Measurements from ENCODE around the gene ARMC9.
"Not testable (repeated sequence)": the region's sequence is repeated elsewhere in the genome, so short reads cannot be mapped to it uniquely, and the experiment has no call there.

The ARMC9 gene

GRCh38 chr2:231241755-231242507, 43.5 kb downstream of the ARMC9 start:
- no peak for DNase-seq (ENCODE audit: low spot score)

GRCh38 chr2:231243866-231244265, 45.4 kb downstream of the ARMC9 start:
- no peak for DNase-seq (ENCODE audit: low spot score)

DNA sequence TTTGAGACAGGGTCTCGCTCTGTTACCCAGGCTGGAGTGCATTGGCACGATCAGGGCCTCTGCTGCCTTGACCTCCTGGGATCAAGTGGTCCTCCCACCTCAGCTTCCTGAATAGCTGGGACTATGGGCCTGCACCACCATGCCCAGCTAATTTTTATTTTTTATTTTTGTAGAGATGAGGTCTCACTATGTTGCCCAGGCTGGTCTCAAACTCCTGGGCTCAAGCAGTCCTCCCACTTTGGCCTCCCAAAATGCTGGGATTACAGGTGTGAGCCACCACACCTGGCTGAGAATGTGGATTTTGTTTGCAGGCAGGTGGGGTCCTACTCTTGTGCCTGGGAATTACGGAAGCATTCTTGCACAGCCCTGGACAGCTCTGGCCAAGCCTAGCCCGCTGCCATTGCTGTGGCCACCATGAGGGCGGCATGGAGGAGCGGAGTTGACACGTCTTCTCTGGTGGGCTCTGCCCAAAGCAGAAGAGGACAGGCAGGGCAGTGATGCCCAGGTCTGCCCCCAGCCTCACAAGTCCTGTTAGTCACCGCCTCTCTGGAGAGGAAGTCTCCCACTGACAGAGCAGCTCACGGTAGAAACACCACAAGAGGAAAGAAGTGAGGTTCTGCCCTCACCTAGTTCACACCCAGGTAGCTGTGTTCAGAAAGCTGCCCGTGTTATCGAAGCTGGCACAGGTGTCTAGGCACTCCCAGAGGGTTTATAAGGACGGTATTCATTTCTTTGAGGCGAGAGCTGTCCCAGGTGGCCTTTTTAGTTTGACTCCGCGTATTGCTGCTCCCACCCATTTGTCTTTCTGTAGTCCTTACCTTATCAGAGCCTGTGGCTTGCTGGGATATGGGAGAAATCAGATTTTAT, 46.2 kb downstream of the ARMC9 start:
- DNase-seq (ENCODE audit: low spot score): no peak

- no peak for DNase-seq (ENCODE audit: low spot score)
Measured at GRCh38 chr2:231245249-231246094, 47.0 kb downstream of the ARMC9 start.

- no peak for DNase-seq (ENCODE audit: low spot score)
Measured at GRCh38 chr2:231246171-231246842, 47.9 kb downstream of the ARMC9 start.

DNA sequence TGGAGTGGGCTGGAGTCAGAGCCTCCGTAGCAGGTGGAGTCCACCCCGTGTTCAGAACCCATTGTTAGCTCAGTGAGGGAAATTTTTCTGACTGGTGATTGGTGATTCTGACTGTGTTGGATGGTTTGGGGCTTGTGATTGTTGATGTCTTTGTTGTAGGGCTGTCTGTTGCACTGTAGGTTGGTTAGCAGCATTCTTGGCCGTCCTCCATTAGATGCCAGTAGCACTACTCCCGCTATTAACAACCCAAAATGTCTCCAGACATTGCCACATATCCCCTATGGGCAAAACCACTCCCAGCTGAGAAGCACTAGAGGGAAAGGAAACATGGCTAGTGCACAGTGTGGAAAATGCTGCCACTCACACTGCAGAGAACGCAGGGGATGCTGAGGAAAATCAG, 51.7 kb downstream of the ARMC9 start:
- DNase-seq (ENCODE audit: low spot score): no peak

DNA sequence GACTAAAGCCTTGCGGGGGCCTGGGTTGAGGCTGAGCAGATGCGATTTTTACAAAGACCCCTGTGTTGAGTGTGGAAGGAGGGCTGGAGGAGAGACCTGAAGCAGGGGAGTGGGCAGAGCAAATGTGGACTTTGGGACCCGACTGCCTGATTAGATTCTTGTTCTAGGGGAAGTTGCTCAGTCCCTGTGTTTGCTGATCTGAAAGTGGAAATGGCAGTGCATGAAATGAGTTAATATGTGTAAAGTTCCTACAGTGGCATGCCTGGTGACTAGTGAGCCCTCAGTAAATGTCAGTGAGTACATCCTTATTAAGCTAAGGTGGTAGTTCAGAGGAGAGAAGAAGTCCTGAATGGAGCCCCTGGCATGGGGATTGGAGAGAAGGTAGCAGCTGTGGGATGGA, 52.3 kb downstream of the ARMC9 start:
- no peak for DNase-seq (ENCODE audit: low spot score)

- not testable (repeated sequence) for DNase-seq (ENCODE audit: low spot score)
Measured at GRCh38 chr2:231253292-231253691, 54.9 kb downstream of the ARMC9 start.

DNA sequence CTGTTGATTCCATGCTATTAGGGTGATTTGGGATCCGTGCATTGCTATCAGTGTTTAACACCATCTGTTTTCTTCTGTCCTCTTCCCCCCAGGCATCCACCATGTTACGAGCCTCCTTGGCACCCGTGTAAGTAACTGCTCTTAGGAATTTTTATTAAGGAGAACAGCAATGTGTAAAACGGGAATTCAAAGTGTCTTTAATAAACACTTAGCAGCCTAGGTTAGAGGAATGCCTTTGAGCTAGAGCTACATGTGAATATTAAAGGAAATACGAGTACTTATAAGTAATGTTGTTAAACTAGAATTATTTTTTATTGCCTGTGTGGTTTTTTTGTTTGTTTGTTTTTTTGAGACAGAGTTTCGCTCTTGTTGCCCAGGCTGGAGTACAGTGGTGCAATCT, 58.1 kb downstream of the ARMC9 start:
- no peak for DNase-seq (ENCODE audit: low spot score)

DNA sequence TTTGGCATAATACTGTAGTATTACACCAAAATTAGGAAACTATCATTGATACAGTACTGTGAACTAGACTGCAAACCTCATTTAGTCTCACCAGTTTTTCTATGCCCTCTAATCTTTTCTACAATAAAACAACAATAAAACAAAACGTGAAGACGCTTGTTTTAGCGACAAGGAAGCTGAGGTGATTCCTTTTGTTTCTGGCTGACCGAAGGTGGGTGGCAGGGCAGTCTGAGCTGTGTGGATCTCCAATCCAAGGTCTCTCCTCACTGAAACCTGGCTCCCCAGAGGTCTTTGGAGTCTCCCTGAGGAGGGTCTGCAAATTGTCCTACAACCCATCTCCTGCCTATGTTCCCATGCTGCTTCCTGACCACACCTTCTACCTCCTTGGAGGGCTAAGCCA, 59.3 kb downstream of the ARMC9 start:
- DNase-seq (ENCODE audit: low spot score): no peak

- DNase-seq (ENCODE audit: low spot score): no peak
Measured at GRCh38 chr2:231258701-231259100, 60.3 kb downstream of the ARMC9 start.

DNA sequence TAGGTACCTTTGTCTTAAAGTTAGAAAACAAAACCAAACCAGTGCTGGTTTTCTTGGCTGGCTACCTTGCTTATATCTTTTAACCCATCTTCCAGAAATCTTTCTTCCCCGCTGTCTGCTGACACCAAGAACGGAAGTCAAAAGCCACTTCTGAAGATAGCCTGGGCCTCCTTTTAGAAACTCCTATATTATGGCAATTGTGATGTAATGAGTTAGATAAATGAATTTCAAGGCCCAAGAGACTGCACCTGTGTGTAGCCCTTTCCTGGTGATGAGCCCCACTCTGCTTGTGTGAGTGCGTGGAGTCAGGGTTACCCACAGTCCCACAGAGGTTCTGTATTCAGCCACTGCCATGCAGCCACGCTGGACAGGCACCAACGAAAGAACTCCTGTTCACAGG, 60.7 kb downstream of the ARMC9 start:
- DNase-seq (ENCODE audit: low spot score): no peak

GRCh38 chr2:231260442-231261208, 62.2 kb downstream of the ARMC9 start:
- no peak for DNase-seq (ENCODE audit: low spot score)

DNA sequence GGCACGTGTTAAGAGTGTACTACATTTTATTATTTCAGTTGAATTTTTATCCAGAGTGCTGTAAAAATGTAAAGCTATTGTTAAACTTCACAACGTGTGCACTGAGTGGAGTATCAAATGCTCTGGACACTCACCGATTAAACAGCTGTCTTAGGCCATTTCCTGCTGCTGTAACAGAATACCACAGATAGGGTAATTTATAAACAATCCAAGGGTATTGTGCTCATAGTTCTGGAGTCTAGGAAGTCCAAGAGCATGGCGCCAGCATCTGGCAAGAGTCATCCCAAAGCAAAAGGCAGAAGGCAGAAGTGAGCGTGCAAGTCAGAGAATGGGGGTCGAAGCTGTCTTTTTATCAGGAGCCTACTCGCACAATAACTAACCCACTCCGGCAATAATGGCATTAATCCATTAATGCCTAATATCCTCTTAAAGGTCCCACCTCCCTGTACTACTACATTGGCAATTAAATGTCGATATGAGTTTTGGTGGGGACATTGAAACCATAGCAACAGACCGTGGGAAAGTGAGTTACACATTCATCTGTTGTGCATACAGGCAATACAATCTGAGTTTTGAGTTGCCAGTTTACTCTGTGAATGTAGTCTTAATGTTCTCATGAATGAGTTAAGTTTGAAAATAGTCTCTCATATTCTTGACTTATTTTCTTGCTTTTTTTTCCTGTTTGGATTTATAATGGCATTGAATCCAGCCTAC, 64.8 kb downstream of the ARMC9 start:
- DNase-seq (ENCODE audit: low spot score): no peak

- DNase-seq (ENCODE audit: low spot score): no peak
Measured at GRCh38 chr2:231270221-231271114, 72.0 kb downstream of the ARMC9 start.

GRCh38 chr2:231272991-231273390, 74.6 kb downstream of the ARMC9 start:
- DNase-seq (ENCODE audit: low spot score): no peak

GRCh38 chr2:231276987-231277386, 78.6 kb downstream of the ARMC9 start:
- DNase-seq (ENCODE audit: low spot score): no peak

- DNase-seq (ENCODE audit: low spot score): no peak
Measured at GRCh38 chr2:231277962-231278361, 79.5 kb downstream of the ARMC9 start.

GRCh38 chr2:231278868-231279267, 80.4 kb downstream of the ARMC9 start:
- no peak for DNase-seq (ENCODE audit: low spot score)

Data from germinal center (tissue), 1 donor.